Adrenal gland (tissue), 12 donors: ENCODE results near the gene GPR65. TPM values are rescaled to one million over a fixed set of nuclear protein-coding genes. Genes with fewer than 3 reads are reported as not detected.
A peak's percentile ranks its signal among the peaks of the same experiment; 100 is the strongest.

Source experiments
- DNase-seq, 7 donors: peaks; one replicate each; pipeline ENCODE4 v3.0.0-alpha.2; 2019 to 2020
- H3K27ac ChIP-seq, 5 donors: fragments of 200-600 bp; sonication (generic) in 4 of 5; 1 replicate in 3 of 5; 2 replicates in 2 of 5; pipeline versions ENCODE4 v1.5.1 to v1.8.0; 2016 to 2020; ENCODE audit warnings: mild to moderate bottlenecking in 1 of 5
- H3K27me3 ChIP-seq: fragments of 200-600 bp; 2 replicates; pipeline ENCODE4 v1.8.0; 2021
- H3K36me3 ChIP-seq, 2 donors: fragments of 200-600 bp; replicated peaks in 1 of 2; 1 replicate in 1 of 2; 2 replicates in 1 of 2; pipeline versions ENCODE4 v1.5.1 to v1.8.0; 2018 to 2022
- H3K4me1 ChIP-seq, 2 donors: fragments of 200-600 bp; replicated peaks in 1 of 2; 1 replicate in 1 of 2; 2 replicates in 1 of 2; pipeline versions ENCODE4 v1.5.1 to v1.8.0; 2018 to 2021
- H3K4me3 ChIP-seq, 4 donors: fragments of 200-600 bp; sonication (generic) in 3 of 4; one replicate each; pipeline ENCODE4 v1.5.1; 2016 to 2018
- H3K9me3 ChIP-seq, 3 donors: fragments of 200-600 bp; sonication (generic) in 1 of 3; replicated peaks in 1 of 3; 1 replicate in 2 of 3; 2 replicates in 1 of 3; pipeline versions ENCODE4 v1.5.1 to v1.8.0; 2016 to 2021
- CTCF ChIP-seq, 6 experiments: fragments of 450-650 bp in 4 of 6; fragments of 200-600 bp in 2 of 6; sonication (generic) in 1 of 6; IDR thresholded peaks; 1 replicate in 5 of 6; 2 replicates in 1 of 6; pipeline versions ENCODE4 v1.5.1 to v1.8.0; 2016 to 2021; ENCODE audit warnings: antibody characterized with exemption in 6 of 6, mild to moderate bottlenecking in 2 of 6, moderate library complexity in 1 of 6
- POLR2A ChIP-seq, 2 donors: fragments of 450-650 bp; IDR thresholded peaks; one replicate each; pipeline ENCODE4 v1.6.1; 2017; ENCODE audit warnings: antibody characterized with exemption in 2 of 2, mild to moderate bottlenecking in 2 of 2, moderate library complexity in 1 of 2
- WGBS, 4 donors: extraction: QIAGEN DNeasy Blood & Tissue Kit in 2 of 4; methylation state at CpG; one replicate each; pipeline versions ENCODE4 v1.1.5 to v1.1.7; 2013 to 2017; 5-methylcytosine and 5-hydroxymethylcytosine counted together
- intact Hi-C, 2 donors: fragments of 100-400 bp; cut with DNase I; formaldehyde crosslinking; loops; one replicate each; pipeline versions ENCODE4 v1.14.1 to v1.15.0; 2022 to 2023
- polyA plus RNA-seq, 3 donors: library from polyadenylated mRNA; stranded (reverse); fragments of 200-250 nt in 2 of 3; fragments of 350-450 nt in 1 of 3; fragmentation: Illumina TruSeq in 1 of 3; extraction: RNeasy Lipid Tissue Mini Kit (QIAGEN cat#74804) in 1 of 3; gene quantifications; one replicate each; pipeline ENCODE4 v1.2.3, GENCODE V29; 2013 to 2014
- total RNA-seq, 9 donors: library from RNA; depleted of rRNA in 4 of 9; stranded (reverse); fragments of >200 nt in 4 of 9; fragments of 120-200 nt in 1 of 9; fragmentation: NEBNext Ultra II Directional in 1 of 9; extraction: Animal tissue kit (Norgen Biotek cat#: 25700) in 1 of 9; gene quantifications; one replicate each; pipeline versions ENCODE4 v1.1.0 to v1.2.4, GENCODE V29; 2013 to 2023
- donor health status: healthy with polysubstance abuse.
- donor health status: Bipolar disorder and iron deficiency.
- donor health status: DM: yes; HTN: yes; CAD: no.
- donor health status: DM: no; HTN: no; CAD: no.
- donor health status: DM: no; HTN: no; CAD: no.
- donor health status: DM: yes; HTN: yes; CAD: no.

GPR65 gene
- total and polyA plus RNA-seq, 12 donors: 0.18 to 6.1 (median 2.0) TPM

- 76 to 83% (median 80%) methylated on average over 5 of the region's 5 CpGs for WGBS, 4 donors
- no peaks in the 10 kb centered on the region for H3K9me3 ChIP-seq
Measured at GRCh38 chr14:88012495-88012894, 7.6 kb downstream of the GPR65 start.

GRCh38 chr14:88013750-88014349, 8.9 kb downstream of the GPR65 start:
- Histone ChIP-seq H3K36me3 (no peaks in the 10 kb centered on the region), H3K4me3 (no peak overlapping the region), H3K9me3 (no peaks in the 10 kb centered on the region), H3K27me3 (no peaks in the 10 kb centered on the region), H3K27ac (no peak overlapping the region), H3K4me1 (no peaks in the 10 kb centered on the region)
- 2 to 5% (median 5%) methylated on average over 7 of the region's 7 CpGs for WGBS, 4 donors
- DNase-seq: peak; percentile 69 to 93 (median 81)
- TF ChIP-seq CTCF (IDR thresholded peaks at IDR 0.05) (peak; percentile 91 to 99 (median 96)), POLR2A (IDR thresholded peaks at IDR 0.05) (no peak)
- intact Hi-C loops: no loop called here

More at GRCh38 chr14:88012495-88012894, 7.6 kb downstream of the GPR65 start:
- no peak for TF ChIP-seq POLR2A (IDR thresholded peaks at IDR 0.05)
- no peak for TF ChIP-seq CTCF (IDR thresholded peaks at IDR 0.05)
- Histone ChIP-seq H3K36me3 (no peaks in the 10 kb centered on the region), H3K4me1 (no peaks in the 10 kb centered on the region), H3K27me3 (no peaks in the 10 kb centered on the region), H3K27ac (no peak overlapping the region), H3K4me3 (no peak overlapping the region)
- intact Hi-C loops: no loop called here
- no peak for DNase-seq

GRCh38 chr14:88016768-88017167, 11.8 kb downstream of the GPR65 start:
- Histone ChIP-seq H3K4me3 (no peak overlapping the region), H3K27ac (peak overlapping the region in 1 of 5 donors; percentile 29), H3K4me1 (no peaks in the 10 kb centered on the region), H3K9me3 (no peaks in the 10 kb centered on the region), H3K36me3 (no peaks in the 10 kb centered on the region), H3K27me3 (no peaks in the 10 kb centered on the region)
- TF ChIP-seq POLR2A (IDR thresholded peaks at IDR 0.05) (no peak), CTCF (IDR thresholded peaks at IDR 0.05) (no peak)
- DNase-seq: no peak
- intact Hi-C loops: loop anchor here in 1 of 2 donors (5.0 kb wide), 1 partner anchor 151 kb away; no protein-coding TSS in a partner anchor
- 86 to 97% (median 91%) methylated on average over 2 of the region's 2 CpGs for WGBS, 4 donors

GRCh38 chr14:88017535-88017934, 12.6 kb downstream of the GPR65 start:
- intact Hi-C loops: loop anchor here in 1 of 2 donors (5.0 kb wide), 1 partner anchor 150 kb away; no protein-coding TSS in a partner anchor
- Histone ChIP-seq H3K4me3 (no peak overlapping the region), H3K4me1 (no peaks in the 10 kb centered on the region), H3K27me3 (no peaks in the 10 kb centered on the region), H3K27ac (no peak overlapping the region), H3K9me3 (no peaks in the 10 kb centered on the region), H3K36me3 (no peaks in the 10 kb centered on the region)
- no peak for TF ChIP-seq CTCF (IDR thresholded peaks at IDR 0.05)
- no peak for TF ChIP-seq POLR2A (IDR thresholded peaks at IDR 0.05)
- no peak for DNase-seq
- 79 to 89% (median 80%) methylated on average over 2 of the region's 2 CpGs for WGBS, 4 donors
